ENCODE data around the gene NXPH3.

The NXPH3 gene

DNA sequence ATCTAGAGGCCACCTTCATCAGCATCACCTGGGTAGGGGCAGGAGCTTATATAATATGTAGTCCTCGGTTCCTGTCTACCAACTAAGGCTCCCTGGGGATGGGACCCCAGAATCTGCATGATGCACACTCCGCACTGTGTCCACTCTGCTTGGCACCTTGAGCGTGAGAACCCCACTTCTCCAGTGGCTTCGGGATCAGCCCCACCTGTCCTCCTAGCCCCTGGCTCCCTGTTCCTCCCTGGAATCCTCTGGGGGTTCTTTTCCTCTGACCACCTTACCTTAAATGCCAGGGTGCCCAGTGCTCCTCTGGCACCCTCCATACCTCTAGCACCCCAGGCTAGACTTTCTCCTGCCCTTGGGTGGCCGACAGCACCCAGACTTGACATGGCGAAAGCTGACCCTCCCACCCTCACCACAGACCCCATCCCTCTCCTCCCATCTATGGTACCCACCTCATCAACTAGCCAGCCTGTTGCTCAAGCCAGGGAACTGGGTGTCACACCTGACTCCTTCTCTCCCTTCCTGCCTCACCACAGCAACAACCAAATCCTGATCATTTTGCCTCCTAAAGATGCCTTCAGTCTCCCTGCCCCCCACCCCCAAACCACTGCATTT lies 2.8 kb upstream of the NXPH3 start:
- no peak for DNase-seq (ENCODE audit: low read depth in 1 of 2, low spot score in 1 of 2)
- H3K27me3 ChIP-seq (ENCODE audit: insufficient read depth, poor library complexity, severe bottlenecking): peaks cover 19% of the 10 kb centered on the region
- TF ChIP-seq POLR2AphosphoS5 (IDR thresholded peaks at IDR 0.05; ENCODE audit: low read depth): no peak
- TF ChIP-seq, protein P1, sequence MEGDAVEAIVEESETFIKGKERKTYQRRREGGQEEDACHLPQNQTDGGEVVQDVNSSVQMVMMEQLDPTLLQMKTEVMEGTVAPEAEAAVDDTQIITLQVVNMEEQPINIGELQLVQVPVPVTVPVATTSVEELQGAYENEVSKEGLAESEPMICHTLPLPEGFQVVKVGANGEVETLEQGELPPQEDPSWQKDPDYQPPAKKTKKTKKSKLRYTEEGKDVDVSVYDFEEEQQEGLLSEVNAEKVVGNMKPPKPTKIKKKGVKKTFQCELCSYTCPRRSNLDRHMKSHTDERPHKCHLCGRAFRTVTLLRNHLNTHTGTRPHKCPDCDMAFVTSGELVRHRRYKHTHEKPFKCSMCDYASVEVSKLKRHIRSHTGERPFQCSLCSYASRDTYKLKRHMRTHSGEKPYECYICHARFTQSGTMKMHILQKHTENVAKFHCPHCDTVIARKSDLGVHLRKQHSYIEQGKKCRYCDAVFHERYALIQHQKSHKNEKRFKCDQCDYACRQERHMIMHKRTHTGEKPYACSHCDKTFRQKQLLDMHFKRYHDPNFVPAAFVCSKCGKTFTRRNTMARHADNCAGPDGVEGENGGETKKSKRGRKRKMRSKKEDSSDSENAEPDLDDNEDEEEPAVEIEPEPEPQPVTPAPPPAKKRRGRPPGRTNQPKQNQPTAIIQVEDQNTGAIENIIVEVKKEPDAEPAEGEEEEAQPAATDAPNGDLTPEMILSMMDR (IDR thresholded peaks at IDR 0.05; ENCODE audit: insufficient read depth, low read length): no peak
- no peak for TF ChIP-seq GABPA (IDR thresholded peaks at IDR 0.05; ENCODE audit: low read depth)
- no peak for TF ChIP-seq SPI1 (IDR thresholded peaks at IDR 0.05; ENCODE audit: borderline replicate concordance, low read depth)
- no peak overlapping the region for H3K27ac ChIP-seq (replicated peaks)
- H3K4me3 ChIP-seq (replicated peaks; ENCODE audit: insufficient read depth, low read length): no peak overlapping the region

DNA sequence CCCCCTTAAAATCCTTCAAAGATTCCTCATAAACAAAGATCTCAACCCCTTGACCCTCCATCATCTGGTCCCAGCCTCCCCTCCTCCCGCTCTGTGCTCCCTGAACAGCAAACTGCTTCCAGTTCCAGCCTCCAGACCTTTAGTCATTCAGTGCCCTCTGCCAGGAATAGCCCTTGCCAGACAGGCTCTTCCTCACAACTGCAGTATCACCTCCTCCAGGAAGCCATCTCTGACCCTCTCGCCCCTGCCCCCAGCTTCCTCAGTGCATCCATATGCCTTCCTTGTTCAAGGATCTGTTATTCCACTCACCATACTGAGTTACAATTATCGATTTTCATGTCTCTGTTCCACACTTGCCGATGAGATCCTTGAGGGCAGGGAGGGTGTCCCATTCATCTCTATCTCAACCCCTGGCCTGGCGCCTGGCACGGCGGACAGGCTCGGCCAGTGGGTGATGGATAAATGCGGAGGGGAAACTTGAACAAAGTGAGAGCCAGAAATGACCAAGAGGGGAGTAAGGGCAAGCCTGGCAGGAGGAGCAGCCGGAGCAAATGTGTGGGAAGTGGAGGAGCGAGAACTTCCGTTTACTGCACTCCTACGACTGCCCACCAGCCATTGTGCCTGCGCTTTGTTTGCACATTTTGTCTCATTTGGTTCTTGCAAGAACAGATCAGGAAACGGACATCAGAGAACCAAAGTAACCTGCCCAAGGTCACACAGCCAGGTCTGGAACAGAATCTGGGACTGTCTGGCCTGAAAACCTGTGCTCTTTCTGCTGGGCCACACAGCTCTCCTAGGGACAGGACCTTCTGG lies 2.0 kb upstream of the NXPH3 start:
- peaks cover 21% of the 10 kb centered on the region for H3K27me3 ChIP-seq (ENCODE audit: insufficient read depth, poor library complexity, severe bottlenecking)
- TF ChIP-seq, protein P2, sequence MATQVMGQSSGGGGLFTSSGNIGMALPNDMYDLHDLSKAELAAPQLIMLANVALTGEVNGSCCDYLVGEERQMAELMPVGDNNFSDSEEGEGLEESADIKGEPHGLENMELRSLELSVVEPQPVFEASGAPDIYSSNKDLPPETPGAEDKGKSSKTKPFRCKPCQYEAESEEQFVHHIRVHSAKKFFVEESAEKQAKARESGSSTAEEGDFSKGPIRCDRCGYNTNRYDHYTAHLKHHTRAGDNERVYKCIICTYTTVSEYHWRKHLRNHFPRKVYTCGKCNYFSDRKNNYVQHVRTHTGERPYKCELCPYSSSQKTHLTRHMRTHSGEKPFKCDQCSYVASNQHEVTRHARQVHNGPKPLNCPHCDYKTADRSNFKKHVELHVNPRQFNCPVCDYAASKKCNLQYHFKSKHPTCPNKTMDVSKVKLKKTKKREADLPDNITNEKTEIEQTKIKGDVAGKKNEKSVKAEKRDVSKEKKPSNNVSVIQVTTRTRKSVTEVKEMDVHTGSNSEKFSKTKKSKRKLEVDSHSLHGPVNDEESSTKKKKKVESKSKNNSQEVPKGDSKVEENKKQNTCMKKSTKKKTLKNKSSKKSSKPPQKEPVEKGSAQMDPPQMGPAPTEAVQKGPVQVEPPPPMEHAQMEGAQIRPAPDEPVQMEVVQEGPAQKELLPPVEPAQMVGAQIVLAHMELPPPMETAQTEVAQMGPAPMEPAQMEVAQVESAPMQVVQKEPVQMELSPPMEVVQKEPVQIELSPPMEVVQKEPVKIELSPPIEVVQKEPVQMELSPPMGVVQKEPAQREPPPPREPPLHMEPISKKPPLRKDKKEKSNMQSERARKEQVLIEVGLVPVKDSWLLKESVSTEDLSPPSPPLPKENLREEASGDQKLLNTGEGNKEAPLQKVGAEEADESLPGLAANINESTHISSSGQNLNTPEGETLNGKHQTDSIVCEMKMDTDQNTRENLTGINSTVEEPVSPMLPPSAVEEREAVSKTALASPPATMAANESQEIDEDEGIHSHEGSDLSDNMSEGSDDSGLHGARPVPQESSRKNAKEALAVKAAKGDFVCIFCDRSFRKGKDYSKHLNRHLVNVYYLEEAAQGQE (IDR thresholded peaks at IDR 0.05; ENCODE audit: insufficient replicate concordance, low read depth): no peak
- no peak for TF ChIP-seq GABPA (IDR thresholded peaks at IDR 0.05; ENCODE audit: low read depth)
- TF ChIP-seq, protein P1 (IDR thresholded peaks at IDR 0.05; ENCODE audit: insufficient read depth, low read length): no peak
- TF ChIP-seq POLR2AphosphoS5 (IDR thresholded peaks at IDR 0.05; ENCODE audit: low read depth): no peak
- TF ChIP-seq SPI1 (IDR thresholded peaks at IDR 0.05; ENCODE audit: borderline replicate concordance, low read depth): no peak
- no peak overlapping the region for H3K4me3 ChIP-seq (replicated peaks; ENCODE audit: insufficient read depth, low read length)
- DNase-seq (ENCODE audit: low read depth in 1 of 2, low spot score in 1 of 2): peak in 1 of 2 experiments; percentile 45
- H3K27ac ChIP-seq (replicated peaks): no peak overlapping the region

DNA sequence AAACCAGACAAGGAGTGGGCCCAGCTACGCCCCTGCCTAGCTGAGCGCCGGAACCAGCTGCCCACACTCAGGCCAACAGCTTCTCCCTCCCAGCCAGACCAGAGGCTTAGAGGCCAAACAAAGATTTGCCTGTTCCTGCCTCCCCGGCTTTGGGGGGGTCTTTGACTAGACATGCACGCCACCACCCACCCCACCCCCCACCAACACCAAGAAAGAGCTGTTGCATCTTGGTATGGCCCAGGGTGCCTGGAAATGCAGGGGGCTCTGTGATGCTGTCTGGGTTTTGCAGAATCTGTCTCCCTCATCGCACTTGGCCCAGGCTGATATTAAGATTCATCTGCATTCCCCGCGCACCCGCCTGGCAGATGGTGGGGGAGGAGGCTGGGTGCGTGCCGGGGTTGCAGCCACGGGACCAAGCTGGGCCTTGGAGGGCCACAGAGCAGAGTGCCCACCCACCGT lies 1.3 kb upstream of the NXPH3 start:
- no peak overlapping the region for H3K27ac ChIP-seq (replicated peaks)
- H3K4me3 ChIP-seq (replicated peaks; ENCODE audit: insufficient read depth, low read length): no peak overlapping the region
- H3K27me3 ChIP-seq (ENCODE audit: insufficient read depth, poor library complexity, severe bottlenecking): peaks cover 21% of the 10 kb centered on the region
- DNase-seq (ENCODE audit: low read depth in 1 of 2, low spot score in 1 of 2): no peak
- no peak for TF ChIP-seq SPI1 (IDR thresholded peaks at IDR 0.05; ENCODE audit: borderline replicate concordance, low read depth)
- TF ChIP-seq, protein P1 (IDR thresholded peaks at IDR 0.05; ENCODE audit: insufficient read depth, low read length): no peak
- no peak for TF ChIP-seq POLR2AphosphoS5 (IDR thresholded peaks at IDR 0.05; ENCODE audit: low read depth)
- no peak for TF ChIP-seq GABPA (IDR thresholded peaks at IDR 0.05; ENCODE audit: low read depth)
- TF ChIP-seq, protein P2 (IDR thresholded peaks at IDR 0.05; ENCODE audit: insufficient replicate concordance, low read depth): no peak

Data from HL-60 (cell line).